ENCODE data around the gene PINK1. TPM values are rescaled to one million over a fixed set of nuclear protein-coding genes. Genes with fewer than 3 reads are reported as not detected.

The PINK1 gene
- total RNA-seq, 1 donor = 79.3 TPM

DNA sequence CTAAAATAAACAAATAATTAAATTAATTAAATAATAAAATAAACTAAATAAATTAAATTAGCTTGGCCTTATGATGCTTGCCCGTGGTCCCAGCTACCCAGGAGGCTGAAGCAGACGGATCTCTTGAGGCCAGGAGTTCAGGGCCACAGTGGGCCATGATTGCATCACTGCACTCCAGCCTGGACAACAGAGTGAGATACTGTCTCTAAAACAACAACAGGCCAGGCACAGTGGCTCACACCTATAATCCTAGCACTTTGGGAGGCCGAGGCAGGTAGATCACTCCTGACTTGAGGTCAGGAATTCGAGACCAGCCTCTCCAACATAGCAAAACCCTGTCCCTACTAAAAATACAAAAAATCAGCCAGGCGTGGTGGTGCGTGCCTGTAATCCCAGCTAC is 12.2 kb upstream of the PINK1 start:
- no peak overlapping the region for H2AFZ ChIP-seq (ENCODE audit: low read length)
- H3K79me2 ChIP-seq (ENCODE audit: insufficient read depth, low read length) = no peaks in the 10 kb centered on the region
- H3K27ac ChIP-seq (ENCODE audit: low read depth, low read length) = no peak overlapping the region
- no peak overlapping the region for H3K4me2 ChIP-seq (ENCODE audit: insufficient read depth, low read length)
- no peaks in the 10 kb centered on the region for H4K20me1 ChIP-seq (ENCODE audit: insufficient read depth, low read length)
- TF ChIP-seq, protein P1, sequence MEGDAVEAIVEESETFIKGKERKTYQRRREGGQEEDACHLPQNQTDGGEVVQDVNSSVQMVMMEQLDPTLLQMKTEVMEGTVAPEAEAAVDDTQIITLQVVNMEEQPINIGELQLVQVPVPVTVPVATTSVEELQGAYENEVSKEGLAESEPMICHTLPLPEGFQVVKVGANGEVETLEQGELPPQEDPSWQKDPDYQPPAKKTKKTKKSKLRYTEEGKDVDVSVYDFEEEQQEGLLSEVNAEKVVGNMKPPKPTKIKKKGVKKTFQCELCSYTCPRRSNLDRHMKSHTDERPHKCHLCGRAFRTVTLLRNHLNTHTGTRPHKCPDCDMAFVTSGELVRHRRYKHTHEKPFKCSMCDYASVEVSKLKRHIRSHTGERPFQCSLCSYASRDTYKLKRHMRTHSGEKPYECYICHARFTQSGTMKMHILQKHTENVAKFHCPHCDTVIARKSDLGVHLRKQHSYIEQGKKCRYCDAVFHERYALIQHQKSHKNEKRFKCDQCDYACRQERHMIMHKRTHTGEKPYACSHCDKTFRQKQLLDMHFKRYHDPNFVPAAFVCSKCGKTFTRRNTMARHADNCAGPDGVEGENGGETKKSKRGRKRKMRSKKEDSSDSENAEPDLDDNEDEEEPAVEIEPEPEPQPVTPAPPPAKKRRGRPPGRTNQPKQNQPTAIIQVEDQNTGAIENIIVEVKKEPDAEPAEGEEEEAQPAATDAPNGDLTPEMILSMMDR (IDR thresholded peaks at IDR 0.05; ENCODE audit: extremely low read depth, low read depth, low read length) = no peak
- no peak overlapping the region for H3K4me3 ChIP-seq (ENCODE audit: insufficient read depth, low read length)
- H3K9me3 ChIP-seq (ENCODE audit: low read depth, low read length) = no peaks in the 10 kb centered on the region
- H3K27me3 ChIP-seq (ENCODE audit: insufficient read depth, low read length) = no peaks in the 10 kb centered on the region
- no peak for DNase-seq (ENCODE audit: insufficient read length, low spot score, missing footprints)
- peaks cover 6% of the 10 kb centered on the region for H3K4me1 ChIP-seq (ENCODE audit: insufficient read depth, low read length)
- no peaks in the 10 kb centered on the region for H3K36me3 ChIP-seq (ENCODE audit: insufficient read depth, low read length)

DNA sequence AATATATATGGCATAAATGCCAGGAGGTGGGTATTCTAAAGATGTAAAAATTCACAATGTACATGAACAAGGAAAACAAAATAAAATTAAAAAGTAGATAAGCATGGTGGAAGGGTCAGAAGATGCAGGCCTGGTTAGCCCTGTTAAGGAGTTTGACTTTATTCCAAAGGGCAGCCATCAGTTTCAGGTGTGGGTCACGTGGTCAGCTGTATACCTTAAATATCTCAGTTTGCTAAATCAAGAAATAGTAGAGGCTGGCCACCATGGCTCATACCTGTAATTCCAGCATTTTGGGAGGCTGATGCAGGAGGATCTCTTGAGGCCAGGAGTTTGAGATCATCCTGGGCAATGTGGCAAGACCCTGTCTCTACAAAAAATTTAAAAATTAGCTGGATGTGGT is 8.5 kb upstream of the PINK1 start:
- TF ChIP-seq, protein P1 (IDR thresholded peaks at IDR 0.05; ENCODE audit: extremely low read depth, low read depth, low read length) = no peak
- no peaks in the 10 kb centered on the region for H4K20me1 ChIP-seq (ENCODE audit: insufficient read depth, low read length)
- H3K4me3 ChIP-seq (ENCODE audit: insufficient read depth, low read length) = no peak overlapping the region
- H3K27me3 ChIP-seq (ENCODE audit: insufficient read depth, low read length) = no peaks in the 10 kb centered on the region
- no peaks in the 10 kb centered on the region for H3K36me3 ChIP-seq (ENCODE audit: insufficient read depth, low read length)
- no peak for DNase-seq (ENCODE audit: insufficient read length, low spot score, missing footprints)
- no peak overlapping the region for H2AFZ ChIP-seq (ENCODE audit: low read length)
- H3K4me2 ChIP-seq (ENCODE audit: insufficient read depth, low read length) = no peak overlapping the region
- H3K4me1 ChIP-seq (ENCODE audit: insufficient read depth, low read length) = no peaks in the 10 kb centered on the region
- no peaks in the 10 kb centered on the region for H3K9me3 ChIP-seq (ENCODE audit: low read depth, low read length)
- H3K79me2 ChIP-seq (ENCODE audit: insufficient read depth, low read length) = no peaks in the 10 kb centered on the region
- H3K27ac ChIP-seq (ENCODE audit: low read depth, low read length) = no peak overlapping the region

DNA sequence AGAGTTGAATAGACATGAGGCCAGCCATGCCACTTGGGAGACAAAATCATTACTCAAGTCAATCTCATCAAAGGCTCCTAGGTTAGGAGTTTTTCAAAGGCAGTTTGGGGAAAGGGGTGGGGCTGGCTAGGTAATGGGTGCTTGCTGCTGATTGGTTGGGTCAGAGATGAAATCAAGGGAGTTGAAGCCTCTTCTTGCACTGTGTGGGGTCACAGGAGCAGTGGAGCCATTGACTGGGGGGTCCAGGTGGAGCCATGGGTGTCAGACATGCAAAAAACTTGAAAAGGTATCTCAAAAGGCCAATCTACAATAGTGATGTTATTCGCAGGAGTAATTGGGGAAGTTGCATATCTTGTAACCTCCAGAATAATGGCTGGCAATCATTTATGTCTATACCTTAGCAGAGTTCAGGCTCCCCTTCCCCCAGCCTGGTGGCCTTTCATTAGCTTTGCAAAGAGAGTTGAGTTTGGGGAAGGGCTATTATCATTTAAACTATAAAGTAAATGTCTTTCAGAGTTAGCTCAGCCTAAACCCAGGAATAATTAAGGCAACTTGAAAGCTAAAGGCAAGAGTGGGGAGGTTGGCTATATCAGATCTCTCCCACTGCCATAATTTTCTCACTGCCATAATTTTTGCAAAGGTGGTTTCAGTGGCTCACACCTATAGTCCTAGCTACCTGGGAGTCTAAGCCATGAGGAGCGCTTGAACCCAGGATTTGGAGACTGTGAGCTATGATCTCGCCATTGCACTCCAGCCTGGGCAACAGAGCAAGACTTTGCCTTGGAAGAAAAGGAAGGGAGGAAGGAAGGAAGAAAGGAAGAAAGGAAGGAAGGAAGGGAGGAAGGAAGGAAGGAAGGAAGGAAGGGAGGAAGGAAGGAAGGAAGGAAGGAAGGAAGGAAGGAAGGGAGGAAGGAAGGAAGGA is 7.8 kb upstream of the PINK1 start:
- Histone ChIP-seq H2AFZ (ENCODE audit: low read length) (no peak overlapping the region), H3K4me2 (ENCODE audit: insufficient read depth, low read length) (no peak overlapping the region), H3K4me3 (ENCODE audit: insufficient read depth, low read length) (no peak overlapping the region), H3K27me3 (ENCODE audit: insufficient read depth, low read length) (no peaks in the 10 kb centered on the region), H4K20me1 (ENCODE audit: insufficient read depth, low read length) (no peaks in the 10 kb centered on the region), H3K4me1 (ENCODE audit: insufficient read depth, low read length) (no peaks in the 10 kb centered on the region), H3K9me3 (ENCODE audit: low read depth, low read length) (no peaks in the 10 kb centered on the region), H3K36me3 (ENCODE audit: insufficient read depth, low read length) (no peaks in the 10 kb centered on the region), H3K27ac (ENCODE audit: low read depth, low read length) (no peak overlapping the region), H3K79me2 (ENCODE audit: insufficient read depth, low read length) (no peaks in the 10 kb centered on the region)
- DNase-seq (ENCODE audit: insufficient read length, low spot score, missing footprints) = no peak
- TF ChIP-seq, protein P1 (IDR thresholded peaks at IDR 0.05; ENCODE audit: extremely low read depth, low read depth, low read length) = no peak

DNA sequence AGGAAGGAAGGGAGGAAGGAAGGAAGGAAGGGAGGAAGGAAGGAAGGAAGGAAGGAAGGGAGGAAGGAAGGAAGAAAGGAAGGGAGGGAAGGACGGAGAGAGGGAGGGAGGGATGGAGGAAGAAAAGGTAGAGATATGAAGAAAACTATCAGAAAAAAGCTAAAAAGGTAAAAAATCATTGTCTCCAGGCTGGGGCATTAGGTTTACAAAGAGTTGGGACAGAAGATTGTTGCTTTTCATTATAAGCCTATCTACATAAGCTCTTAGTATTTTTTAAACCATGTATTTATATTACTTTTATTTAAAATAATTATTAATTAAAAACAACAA is 7.2 kb upstream of the PINK1 start:
- Histone ChIP-seq H3K9me3 (ENCODE audit: low read depth, low read length) (no peaks in the 10 kb centered on the region), H4K20me1 (ENCODE audit: insufficient read depth, low read length) (no peaks in the 10 kb centered on the region), H3K4me2 (ENCODE audit: insufficient read depth, low read length) (no peak overlapping the region), H3K27ac (ENCODE audit: low read depth, low read length) (no peak overlapping the region), H2AFZ (ENCODE audit: low read length) (no peak overlapping the region), H3K79me2 (ENCODE audit: insufficient read depth, low read length) (no peaks in the 10 kb centered on the region), H3K36me3 (ENCODE audit: insufficient read depth, low read length) (no peaks in the 10 kb centered on the region), H3K4me3 (ENCODE audit: insufficient read depth, low read length) (no peak overlapping the region), H3K4me1 (ENCODE audit: insufficient read depth, low read length) (no peaks in the 10 kb centered on the region), H3K27me3 (ENCODE audit: insufficient read depth, low read length) (no peaks in the 10 kb centered on the region)
- TF ChIP-seq, protein P1 (IDR thresholded peaks at IDR 0.05; ENCODE audit: extremely low read depth, low read depth, low read length) = no peak
- DNase-seq (ENCODE audit: insufficient read length, low spot score, missing footprints) = no peak

Data from osteoblast (primary cell).